ENCODE measurements around the gene DOCK10. TPM values are rescaled to one million over a fixed set of nuclear protein-coding genes. Genes with fewer than 3 reads are reported as not detected.
A peak's percentile ranks its signal among the peaks of the same experiment; 100 is the strongest.

DOCK10 gene
- total RNA-seq, 1 donor from 2014 or later: 30.9 TPM

GRCh38 chr2:224984637-224985036 is 57.6 kb downstream of the DOCK10 start:
- no peak for DNase-seq (ENCODE audit: low spot score in 2 of 2)
- TF ChIP-seq CTCF (IDR thresholded peaks at IDR 0.05): no peak
- no peaks in the 10 kb centered on the region for H3K36me3 ChIP-seq
- intact Hi-C loops (cut with DNase I): loop anchor here (5.0 kb wide), 1 partner anchor 57 kb away; no protein-coding TSS in a partner anchor
- no peaks in the 10 kb centered on the region for H3K27me3 ChIP-seq
- no peaks in the 10 kb centered on the region for H3K9me3 ChIP-seq
- H3K27ac ChIP-seq: peak overlapping the region; percentile 84 to 87
- no peak overlapping the region for H3K4me3 ChIP-seq
- H3K4me1 ChIP-seq: peaks cover 0 to 5% of the 10 kb centered on the region in 2 donors

- Histone ChIP-seq H3K4me3 (peak overlapping the region; percentile 43 to 56), H3K27me3 (no peaks in the 10 kb centered on the region), H3K36me3 (no peaks in the 10 kb centered on the region), H3K27ac (peak overlapping the region; percentile 84 to 87), H3K4me1 (peaks cover 0 to 5% of the 10 kb centered on the region in 2 donors), H3K9me3 (no peaks in the 10 kb centered on the region)
- intact Hi-C loops (cut with DNase I): loop anchor here (2.0 to 5.0 kb wide), 2 partner anchors 57 to 73 kb away; no protein-coding TSS in a partner anchor
- no peak for DNase-seq (ENCODE audit: low spot score in 2 of 2)
- TF ChIP-seq CTCF (IDR thresholded peaks at IDR 0.05): no peak
These were observed 58.3 kb downstream of the DOCK10 start for GRCh38 chr2:224983712-224984554.

- H3K27me3 ChIP-seq: no peaks in the 10 kb centered on the region
- TF ChIP-seq CTCF (IDR thresholded peaks at IDR 0.05): no peak
- intact Hi-C loops (cut with DNase I): loop anchor here (2.0 to 5.0 kb wide), 2 partner anchors 56 to 72 kb away; no protein-coding TSS in a partner anchor
- peak in 1 of 2 donors; percentile 71 for DNase-seq (ENCODE audit: low spot score in 2 of 2)
- H3K4me3 ChIP-seq: peak overlapping the region; percentile 43 to 56
- H3K36me3 ChIP-seq: no peaks in the 10 kb centered on the region
- no peaks in the 10 kb centered on the region for H3K9me3 ChIP-seq
- peaks cover 0 to 5% of the 10 kb centered on the region in 2 donors for H3K4me1 ChIP-seq
- H3K27ac ChIP-seq: peak overlapping the region; percentile 84 to 87
These were observed 59.2 kb downstream of the DOCK10 start for GRCh38 chr2:224982910-224983711.

GRCh38 chr2:224982226-224982625 is 60.0 kb downstream of the DOCK10 start:
- no peaks in the 10 kb centered on the region for H3K9me3 ChIP-seq
- H3K4me3 ChIP-seq: peak overlapping the region; percentile 43 to 56
- intact Hi-C loops (cut with DNase I): loop anchor here (2.0 to 5.0 kb wide), 2 partner anchors 55 to 71 kb away; no protein-coding TSS in a partner anchor
- H3K4me1 ChIP-seq: peaks cover 0 to 5% of the 10 kb centered on the region in 2 donors
- no peaks in the 10 kb centered on the region for H3K36me3 ChIP-seq
- TF ChIP-seq CTCF (IDR thresholded peaks at IDR 0.05): no peak
- peak overlapping the region; percentile 84 to 87 for H3K27ac ChIP-seq
- no peaks in the 10 kb centered on the region for H3K27me3 ChIP-seq
- no peak for DNase-seq (ENCODE audit: low spot score in 2 of 2)

- no peak for TF ChIP-seq CTCF (IDR thresholded peaks at IDR 0.05)
- Histone ChIP-seq H3K9me3 (no peaks in the 10 kb centered on the region), H3K36me3 (no peaks in the 10 kb centered on the region), H3K27me3 (no peaks in the 10 kb centered on the region), H3K4me3 (peak overlapping the region in 1 of 2 donors; percentile 8), H3K4me1 (peaks cover 0 to 3% of the 10 kb centered on the region in 2 donors), H3K27ac (peak overlapping the region; percentile 60 to 87)
- intact Hi-C loops (cut with DNase I): loop anchor here (10.0 kb wide), 1 partner anchor 392 kb away; the partner anchor contains the start of gene CUL3
- no peak for DNase-seq (ENCODE audit: low spot score in 2 of 2)
These were observed 65.4 kb downstream of the DOCK10 start for GRCh38 chr2:224976629-224977525.
